Activated naive CD4-positive, alpha-beta T cell treated with Interleukin-2 at 50 U/mL for 16 hours (primary cell): ENCODE measurements around the gene STARD10.

Experiments used
- DNase-seq: peaks from one replicate; pipeline ENCODE4 v3.0.0-alpha.2; 2020

STARD10 gene

DNA sequence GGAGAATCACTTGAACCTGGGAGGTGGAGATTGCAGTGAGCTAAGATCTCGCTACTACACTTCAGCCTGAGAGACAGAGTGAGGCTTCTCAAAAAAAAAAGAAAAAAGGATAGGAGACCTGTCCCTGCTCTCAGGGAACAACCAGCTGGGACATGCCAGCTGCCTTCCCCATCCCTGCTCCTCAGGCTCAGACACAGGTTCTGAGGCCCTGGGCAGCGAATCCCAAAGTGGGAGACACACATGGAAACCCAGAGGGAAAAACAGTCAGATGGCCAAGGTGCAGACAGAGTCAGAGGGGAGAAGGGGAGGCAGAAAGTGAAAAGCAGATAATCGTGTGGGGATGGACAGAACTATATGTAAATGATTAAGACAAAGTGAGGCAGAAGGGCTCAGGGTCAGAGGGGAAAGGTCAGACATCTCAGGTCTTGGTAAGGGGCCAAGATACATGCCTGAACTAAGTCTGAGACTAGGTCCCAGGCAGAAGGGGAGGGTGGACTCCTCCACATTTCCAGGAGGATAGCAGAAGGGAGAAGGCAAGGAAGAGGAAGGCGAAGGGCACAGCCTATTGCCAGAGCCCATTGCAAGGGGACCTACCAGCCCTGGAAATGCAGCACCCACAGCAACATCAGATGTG lies 14.2 kb downstream of the STARD10 start:
- DNase-seq: no peak

DNA sequence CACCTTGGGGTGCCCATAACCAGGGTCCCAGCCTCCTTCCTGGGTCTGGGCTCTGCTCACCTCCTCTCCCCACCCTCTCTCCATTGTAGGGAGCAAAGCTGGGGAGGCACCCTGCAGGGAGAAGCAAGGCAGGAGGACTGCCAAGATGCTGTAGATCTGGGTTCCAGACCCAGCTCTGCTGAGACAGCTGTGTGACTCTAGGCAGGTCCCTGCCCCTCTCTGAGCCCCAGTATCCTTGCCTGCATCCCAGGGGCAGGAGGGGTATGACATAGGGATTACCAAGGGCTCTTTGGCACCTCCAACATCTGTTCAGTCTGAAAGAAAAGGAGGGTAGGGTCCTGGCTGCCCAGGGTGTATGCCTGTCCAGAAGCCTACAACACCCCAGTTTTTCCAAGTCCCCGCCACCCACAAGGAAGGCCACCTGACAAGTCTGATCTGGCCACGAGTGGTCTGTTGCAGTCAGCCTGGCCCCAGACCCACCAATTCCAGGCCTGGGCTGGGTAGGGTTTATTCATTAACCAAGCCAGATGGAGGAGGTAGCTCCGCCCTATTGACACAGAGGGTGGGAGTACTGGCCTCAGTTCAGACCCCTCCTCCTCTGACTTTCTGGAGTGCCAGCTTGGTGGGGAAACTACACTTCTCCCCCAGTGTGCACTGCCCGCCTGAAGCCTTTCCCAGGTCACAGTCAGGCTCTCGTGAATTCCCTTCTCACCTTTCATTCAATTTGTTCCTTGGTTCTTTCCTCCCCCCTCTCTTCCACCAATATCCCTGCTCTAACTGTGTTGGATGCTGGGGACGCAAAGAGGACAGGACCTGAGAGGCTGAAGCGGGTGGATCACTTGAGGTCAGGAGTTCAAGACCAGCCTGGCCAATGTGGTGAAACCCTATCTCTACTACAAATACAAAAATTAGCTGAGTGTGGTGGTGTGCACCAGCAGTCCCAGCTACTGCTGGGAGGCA lies 15.0 kb downstream of the STARD10 start:
- no peak for DNase-seq

DNA sequence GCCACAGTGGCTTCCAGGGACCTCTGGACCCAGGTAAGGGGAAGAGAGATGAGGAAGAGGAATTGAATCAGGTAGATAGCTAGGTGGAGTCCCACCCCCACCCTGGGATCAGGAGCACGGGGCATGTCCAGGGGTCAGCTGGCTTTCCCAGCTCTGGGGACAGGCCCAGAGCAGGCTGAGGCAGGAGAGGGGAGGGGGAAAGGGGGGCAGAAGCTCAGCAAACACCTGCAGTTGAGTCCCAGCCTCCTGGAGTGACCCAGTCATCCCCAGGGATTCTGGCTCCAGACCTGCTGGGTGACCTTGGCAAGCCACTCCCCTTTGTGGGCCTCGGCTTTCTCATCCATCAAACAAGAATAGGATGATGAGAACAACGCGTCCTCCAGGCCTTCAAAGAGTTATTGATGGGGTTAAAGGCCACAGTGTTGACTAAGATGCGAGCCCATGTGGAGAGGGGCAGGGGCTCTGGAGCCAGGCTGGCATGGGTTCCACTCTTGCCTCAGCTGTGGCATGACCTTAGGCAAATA lies 16.0 kb downstream of the STARD10 start:
- no peak for DNase-seq

DNA sequence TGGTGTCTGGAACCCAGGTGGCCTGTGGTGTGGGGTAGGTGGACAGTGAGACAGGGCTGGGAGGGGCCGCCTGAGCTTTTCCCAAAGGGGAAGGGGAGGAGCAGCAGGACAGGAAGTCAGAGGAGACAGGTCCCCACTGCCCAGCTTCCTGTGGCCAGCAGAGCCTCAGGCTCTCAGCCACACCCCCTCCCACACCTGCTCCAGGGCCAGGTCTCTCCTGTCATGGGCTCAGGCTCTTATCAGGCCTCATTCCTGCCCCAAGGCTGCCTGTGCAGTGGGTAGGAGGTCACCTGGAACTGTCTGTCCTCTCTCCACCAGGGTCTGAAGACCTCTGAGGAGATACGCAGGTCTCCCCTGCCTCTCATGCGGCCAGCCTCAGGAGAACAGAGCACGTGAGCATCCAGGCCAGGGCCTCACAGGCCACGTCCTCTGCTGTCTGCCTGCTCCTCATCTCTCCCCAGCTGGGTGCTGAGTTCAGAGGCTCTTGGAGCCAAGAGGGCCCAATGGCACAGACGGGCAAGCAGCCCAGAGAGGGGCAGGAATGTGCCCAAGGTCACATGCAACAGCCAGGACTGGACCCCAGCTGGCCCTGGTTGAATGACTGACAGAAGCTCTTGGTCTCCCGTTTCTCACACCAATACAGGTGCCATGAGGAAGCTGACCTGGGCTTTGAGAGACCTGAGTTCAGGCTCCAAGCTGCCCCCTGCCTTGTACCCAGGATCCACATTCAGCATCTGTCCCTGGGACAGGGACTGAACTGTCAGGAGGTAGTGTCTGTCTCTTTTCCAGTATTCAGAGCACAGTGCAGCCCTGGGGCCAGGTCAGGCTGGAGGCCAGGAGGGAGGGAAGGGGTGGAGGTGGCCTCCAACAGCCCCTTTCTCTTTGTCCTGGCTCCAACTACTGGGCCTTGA lies 16.7 kb downstream of the STARD10 start:
- no peak for DNase-seq

DNA sequence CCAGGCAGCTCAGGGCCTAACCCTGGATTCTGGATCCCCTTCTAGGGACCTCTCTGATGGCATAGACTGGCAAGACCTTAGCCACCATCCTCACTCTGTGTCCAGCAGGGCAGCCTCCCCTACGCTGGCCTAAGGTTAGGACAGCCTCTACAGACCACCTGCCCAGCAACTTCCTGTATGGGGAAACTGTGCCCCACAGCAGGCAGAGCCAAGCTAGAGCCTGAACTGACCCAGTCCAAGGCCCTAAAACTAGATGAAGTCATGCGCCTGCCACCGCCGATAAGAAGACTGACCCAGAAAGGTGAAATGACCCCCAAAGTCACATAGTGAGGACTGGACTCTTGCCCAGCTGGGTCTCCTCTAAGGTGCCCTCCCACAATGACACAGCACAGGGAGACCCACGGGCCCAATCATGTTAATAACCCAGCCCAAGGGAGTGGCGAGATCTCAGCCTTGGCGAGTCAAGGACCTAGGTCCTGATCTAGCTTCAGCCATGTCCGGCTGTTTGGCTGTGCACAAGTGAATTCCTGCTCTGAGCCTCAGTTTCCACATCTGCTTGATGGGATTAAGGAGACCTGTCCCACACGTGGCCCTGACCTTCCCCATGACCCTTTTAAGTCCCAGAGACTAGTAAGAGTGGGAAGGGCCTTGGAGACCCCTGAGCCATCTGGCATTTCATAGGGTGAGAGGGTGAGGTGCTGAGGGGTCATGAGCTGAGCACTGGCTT lies 17.6 kb downstream of the STARD10 start:
- DNase-seq: no peak

DNA sequence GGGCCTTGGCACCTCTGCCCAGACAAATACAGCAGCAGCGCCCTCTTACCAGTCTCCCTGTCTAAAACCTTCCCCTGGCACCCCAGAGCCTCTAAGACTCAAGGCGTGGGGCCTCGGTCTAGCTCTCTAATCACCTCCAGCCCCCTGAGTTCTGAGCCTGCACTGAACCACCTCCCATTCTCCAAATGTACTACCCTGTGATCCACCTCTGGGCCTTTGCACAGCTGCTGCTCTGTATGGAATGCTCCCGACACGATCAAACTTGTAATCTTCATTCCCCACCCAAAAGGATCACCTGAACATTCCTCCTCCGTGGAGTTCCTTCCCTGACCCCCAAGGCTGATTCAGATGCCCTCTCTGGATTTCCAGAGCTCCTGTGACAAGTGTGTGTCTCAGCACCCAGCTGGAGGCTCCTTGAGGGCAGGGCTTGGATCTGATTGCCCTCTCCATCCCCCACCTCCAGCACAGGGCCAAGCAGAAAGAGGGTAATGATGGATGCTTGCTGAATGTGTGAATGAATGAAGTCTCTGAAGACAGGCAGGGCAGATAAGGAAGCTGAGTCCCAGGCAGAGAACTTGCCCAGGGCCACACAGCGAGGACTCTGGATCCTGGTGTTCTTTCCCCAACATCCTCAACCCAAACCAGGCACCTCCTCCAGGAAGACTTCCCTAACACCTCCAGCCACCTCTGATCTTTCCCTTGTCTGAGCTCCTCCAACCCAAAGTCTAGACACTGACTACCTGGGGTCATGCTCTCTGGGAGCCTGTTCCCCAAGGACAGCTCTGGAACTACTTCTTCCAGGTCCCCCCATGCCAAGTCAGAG lies 18.3 kb downstream of the STARD10 start:
- no peak for DNase-seq

DNA sequence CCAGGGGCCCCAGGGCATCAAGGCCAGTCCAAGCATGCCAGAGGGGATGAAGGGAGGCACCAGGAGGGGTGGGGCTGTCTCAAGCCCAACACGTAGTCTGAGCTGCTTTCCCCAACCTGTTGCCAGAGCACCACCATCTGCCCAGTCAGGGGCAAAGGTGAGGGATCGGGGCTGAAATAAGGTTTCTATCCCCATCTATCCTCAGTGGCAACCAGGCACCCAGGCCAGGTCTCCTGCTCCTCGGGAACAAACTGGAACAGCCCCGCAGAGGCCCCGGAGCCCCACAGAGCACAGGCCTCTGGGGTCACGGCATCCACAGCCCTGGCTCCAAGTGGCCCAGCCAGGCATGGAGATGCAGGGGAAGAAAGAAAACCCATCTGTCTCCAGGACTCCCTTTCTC lies 19.3 kb downstream of the STARD10 start:
- DNase-seq: no peak

DNA sequence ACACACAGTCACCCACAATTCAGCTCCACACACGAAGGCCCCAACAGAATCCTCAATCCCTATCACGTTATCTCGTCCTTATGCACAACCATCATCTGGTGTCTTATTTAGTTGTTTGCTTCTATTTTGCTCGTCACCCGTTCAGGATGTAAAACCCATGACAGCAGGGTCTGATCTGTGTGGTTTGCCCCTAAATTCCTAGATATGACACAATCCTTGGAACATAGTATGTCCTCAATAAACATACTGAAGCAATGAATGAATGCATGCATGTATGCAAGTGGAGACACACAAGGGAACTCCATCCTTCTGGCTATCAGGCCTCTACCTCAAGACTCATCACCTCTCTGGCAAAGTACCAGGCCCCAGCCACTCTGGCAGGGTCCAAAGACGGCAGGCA lies 20.2 kb downstream of the STARD10 start:
- DNase-seq: no peak

DNA sequence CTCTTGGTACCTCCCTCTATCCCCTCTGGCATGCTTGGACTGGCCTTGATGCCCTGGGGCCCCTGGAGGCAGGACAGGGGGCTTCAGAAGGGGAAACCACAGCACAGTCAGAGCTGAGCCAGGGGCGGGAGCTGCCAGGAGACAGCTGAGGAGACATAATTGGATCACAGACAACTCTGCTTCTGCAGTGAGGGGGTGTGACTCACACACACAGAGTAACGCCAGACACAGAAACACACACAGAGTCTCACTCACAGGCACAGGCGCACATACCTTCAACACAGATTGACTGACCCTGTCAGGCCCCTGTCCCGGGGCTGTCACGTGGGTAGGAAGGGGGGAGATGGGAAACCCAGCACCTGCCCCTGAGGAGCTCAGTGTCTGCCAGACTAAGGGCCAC lies 20.6 kb downstream of the STARD10 start:
- no peak for DNase-seq

DNA sequence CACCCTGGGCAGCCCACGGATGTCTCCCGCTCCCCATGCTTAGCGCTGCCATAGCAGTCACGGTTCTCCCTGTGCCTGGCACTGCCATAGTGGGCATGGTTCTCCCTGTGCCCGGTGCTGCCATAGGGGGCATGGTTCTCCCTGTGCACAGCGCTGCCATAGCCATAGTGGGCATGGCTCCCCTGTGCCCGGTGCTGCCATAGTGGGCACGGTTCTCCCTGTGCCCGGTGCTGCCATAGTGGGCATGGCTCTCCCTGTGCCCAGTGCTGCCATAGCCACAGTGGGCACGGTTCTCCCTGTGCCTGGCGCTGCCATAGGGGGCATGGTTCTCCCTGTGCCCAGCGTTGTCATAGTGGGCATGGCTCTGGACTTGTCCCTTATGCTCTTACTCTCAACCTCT lies 21.8 kb downstream of the STARD10 start:
- no peak for DNase-seq

DNA sequence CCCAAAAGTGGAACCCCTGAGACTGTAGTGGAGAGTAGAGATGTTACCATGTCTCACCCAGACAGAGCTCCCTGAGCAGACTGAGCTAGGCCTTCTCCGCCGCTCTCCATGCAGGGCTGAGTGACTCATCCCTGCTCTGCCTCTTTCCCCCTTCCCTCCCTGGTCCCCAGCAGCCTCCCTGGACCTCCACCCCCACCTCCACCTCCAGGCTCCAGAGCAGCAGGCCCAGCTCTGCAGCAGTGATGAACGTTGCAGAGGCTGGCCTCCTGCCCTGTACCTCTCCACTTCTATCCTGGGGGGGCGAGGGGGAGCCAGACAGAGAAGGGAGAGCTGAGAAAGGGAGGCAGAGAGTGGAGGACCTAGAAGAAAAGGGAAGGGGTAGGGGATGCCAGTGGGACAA lies 22.3 kb downstream of the STARD10 start:
- DNase-seq: no peak

DNA sequence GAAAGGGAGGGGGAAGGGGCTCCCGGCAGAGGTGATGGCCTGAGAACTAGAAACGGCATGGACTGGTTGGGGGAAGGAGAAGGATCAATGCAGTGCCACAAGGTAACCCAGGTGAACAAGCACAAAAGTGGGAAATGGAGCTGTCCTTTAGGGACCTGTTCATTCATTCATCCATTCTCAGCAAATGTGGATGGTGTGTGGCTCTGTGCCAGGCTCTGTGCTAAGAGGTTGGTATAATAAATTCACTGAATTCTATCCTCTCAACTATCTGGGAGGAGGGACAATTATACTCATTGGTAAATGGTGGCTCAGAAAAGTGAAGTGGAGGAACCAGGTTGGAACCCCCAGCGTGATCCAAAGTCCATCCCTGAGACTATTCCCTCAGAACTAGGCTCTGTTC lies 23.0 kb downstream of the STARD10 start:
- no peak for DNase-seq

DNA sequence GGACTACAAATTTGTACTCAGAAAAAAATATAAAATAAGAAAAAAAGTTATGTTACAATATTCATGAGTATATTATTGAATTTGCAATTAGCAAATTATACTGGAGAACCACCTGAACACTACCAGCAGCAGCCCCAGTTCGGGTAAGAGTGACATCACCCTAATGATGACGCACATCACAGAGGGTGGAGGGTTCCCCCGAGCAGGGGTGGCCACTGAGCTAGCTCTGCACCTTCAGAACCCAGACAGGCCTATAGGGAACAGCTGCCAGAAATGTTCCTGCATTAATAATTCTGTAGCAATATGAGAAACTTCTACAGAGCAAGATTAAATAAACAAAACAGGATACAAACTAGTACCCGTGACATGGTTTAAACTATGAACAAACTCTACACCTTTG lies 24.2 kb downstream of the STARD10 start:
- DNase-seq: no peak

DNA sequence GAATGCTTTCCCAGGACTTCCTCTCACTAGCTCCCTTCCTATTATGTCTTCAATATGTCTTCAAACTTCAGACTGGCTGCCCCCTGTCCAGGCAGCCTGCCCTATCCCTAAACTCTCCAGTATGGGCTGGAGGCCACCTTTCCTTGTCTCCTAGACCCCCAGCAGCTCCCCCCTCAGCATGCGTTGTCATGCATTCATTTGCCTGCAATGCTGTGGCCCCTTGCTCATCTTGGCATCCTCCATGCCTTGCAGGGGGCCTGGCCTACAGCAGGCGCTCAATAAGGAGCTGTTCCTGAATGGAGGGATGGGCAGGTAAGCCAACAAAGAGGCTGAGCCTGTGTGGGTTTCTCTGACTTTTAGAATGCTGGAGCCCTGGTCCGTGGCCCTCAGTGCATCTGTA lies 25.3 kb downstream of the STARD10 start:
- no peak for DNase-seq

DNA sequence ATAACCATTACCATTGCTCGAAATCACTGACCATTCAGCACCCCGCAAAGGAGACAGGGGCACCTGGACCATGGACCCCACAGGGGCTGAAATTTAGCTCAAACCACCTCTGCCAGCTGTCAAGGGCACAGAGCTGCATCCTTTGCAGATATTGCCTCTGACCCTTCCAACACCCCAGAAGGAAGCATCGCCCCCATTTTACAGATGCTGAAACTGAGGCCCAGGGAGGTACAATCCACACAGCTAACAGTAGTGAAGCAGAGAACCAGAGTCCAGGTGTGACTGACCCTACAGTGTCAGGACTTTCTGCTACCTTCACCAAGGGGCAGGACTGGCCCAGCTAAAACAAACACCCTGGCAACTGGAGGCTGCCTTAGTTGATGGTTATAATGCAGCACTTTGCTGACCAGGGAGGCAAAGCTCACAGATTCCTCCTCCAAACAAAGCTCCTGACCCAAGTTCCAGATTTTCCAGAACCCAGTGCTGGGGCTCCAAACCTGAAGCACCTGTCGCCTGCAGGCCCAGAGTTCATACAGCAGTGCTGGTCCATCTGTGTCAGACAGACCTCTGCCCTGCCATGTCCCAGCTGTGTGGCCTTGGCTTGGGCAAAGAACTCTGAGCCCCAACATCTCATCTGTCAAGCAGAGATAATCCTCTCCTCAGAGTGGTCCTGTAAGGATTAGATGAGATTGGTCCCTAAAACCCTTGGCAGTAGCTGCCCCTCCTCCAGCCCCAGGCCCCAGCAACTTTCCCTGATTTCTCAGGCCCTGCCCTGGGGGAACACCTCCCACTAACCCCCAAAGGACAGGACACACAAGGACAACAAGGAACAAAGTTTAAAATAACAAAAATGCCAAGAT lies 26.4 kb downstream of the STARD10 start:
- DNase-seq: no peak

DNA sequence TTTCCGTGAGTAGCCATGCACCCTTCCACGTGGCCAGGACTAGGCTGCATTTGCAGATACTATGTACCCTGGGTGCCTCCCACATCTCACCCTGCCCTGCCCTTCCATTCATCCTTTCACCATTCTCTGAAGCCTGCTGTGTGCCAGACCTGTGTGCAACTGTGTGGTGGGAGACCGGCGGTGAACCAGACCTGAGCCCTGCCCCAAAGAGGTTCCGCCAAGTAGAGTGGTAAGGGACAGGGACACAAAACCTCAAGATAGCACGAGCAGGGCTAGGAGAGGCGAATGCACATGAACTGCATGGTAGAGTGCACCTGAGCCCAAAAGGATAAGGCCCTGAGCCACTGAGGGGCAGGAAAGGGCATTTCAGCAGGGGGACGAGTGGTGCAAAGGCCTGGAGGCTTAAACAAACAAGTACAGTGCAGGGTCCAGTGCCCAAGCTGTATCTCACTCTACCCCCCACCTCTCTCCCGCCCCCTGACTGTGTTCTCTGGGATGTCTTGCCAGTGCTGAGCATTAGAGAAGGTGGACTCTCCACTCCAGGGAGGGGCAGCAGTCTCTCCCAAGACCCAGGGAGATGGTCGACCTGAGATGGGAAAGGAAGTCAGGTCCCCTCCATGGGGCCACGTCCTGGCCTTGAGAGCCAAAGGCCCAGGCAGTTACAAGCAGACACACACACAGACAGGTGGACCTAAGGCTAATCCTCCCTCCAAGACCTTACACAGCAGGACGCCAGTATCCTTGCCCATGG lies 27.5 kb downstream of the STARD10 start:
- DNase-seq: no peak

DNA sequence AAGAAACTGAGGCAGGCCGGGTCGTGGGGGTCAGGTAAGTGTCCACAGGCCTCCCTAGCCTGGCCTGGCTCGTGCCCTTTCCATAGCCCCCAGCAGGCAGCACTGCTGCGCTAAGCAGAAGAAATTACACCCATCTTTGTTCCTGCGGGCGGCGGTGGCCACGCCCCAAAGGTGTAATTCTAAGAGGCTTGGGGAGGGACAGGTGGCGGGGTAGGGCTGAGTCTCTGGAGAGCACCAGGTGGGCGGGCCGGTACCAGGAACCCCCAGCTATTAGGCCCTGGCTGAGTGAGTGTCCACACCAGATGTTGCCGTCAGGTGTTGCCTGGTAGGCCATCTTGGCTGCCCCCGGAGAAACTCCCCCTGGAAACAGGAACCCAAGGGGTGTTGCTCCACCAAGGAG lies 29.3 kb downstream of the STARD10 start:
- DNase-seq: no peak

DNA sequence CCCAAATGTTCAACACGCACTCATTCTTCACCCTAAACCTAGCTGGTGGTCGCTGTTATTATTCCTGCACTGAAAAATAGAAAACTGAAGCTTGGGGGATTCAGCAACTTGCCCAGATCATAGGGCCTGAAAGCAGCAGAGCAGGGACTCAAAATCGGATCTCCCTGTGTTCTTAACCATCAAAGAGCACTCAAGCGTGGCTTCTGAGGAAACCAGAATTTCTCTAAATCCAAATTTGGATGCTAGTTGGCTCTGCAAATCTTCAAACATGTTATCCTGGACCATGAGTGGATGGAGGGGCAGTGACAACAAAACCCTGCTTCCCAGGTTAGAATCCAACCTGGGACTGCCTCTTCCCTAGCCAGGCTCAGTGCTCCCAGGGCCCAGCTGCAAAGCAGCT lies 30.0 kb downstream of the STARD10 start:
- no peak for DNase-seq

DNA sequence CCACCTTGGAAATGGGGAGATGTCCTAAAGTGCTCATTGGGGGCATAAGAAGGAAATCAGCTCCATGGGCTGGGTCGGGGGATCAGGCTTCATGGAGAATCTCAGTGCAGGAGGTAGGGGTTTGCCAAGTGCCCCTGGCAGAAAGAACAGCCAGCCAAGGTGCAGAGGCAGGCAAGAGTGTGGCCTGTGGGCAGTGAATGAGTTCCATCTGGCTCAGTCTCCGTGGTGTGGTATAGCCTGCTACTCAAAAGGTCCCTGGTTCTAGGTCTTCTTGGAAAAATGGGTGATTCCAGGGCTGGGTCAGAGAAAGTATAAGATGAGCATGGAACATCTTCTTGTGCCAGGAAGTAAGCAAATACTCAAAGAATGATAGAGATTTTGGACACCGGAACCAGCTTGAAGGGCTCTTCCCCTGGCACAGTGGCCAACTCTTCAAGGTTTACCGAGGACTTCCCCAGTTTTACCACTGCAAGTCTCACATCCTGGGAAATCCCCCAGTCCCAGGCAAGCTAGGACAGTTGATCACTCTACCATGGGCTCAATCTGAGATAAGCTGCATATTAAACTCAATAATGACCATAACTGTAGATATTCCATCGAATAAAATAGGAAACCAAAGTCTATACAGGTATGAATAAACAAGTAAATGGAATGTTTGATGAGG lies 31.1 kb downstream of the STARD10 start:
- peak; percentile 18 for DNase-seq
